ENCODE data around the gene SIN3B.

Gene SIN3B

GRCh38 chr19:16928351-16928750 is 99.2 kb downstream of the SIN3B start:
- no peaks in the 10 kb centered on the region; the same call in 1 of the 2 replicates for H3K27me3 ChIP-seq (ENCODE audit: low read length)
- TF ChIP-seq EZH2phosphoT487 (conservative IDR thresholded peaks at IDR 0.05; ENCODE audit: low read length) (no peak), CTCF (IDR thresholded peaks at IDR 0.05; ENCODE audit: insufficient read depth, low read length, poor library complexity, severe bottlenecking) (no peak)

GRCh38 chr19:16928916-16929315 is 99.7 kb downstream of the SIN3B start:
- Histone ChIP-seq H3F3A (ENCODE audit: insufficient read depth) (no peaks in the 10 kb centered on the region), H3K79me2 (ENCODE audit: insufficient read depth, low read length) (no peaks in the 10 kb centered on the region), H2AFZ (ENCODE audit: low read depth, low read length, severe bottlenecking) (no peak overlapping the region), H3K27me3 (ENCODE audit: low read length) (no peaks in the 10 kb centered on the region; the same call in 1 of the 2 replicates), H3K27ac (ENCODE audit: low read depth, low read length) (no peak overlapping the region), H3K9me2 (replicated peaks; ENCODE audit: insufficient read depth, low read length) (no peaks in the 10 kb centered on the region), H3K4me2 (ENCODE audit: low read depth, low read length, poor library complexity, severe bottlenecking) (no peak overlapping the region), H3K9me3 (ENCODE audit: insufficient read depth, low read length) (peaks cover 7% of the 10 kb centered on the region; the same call in 1 of the 2 replicates), H3K4me3 (ENCODE audit: insufficient read depth, low read length, poor library complexity, severe bottlenecking) (no peak overlapping the region), H3K9ac (ENCODE audit: low read length) (no peak overlapping the region), H4K20me1 (ENCODE audit: low read depth, low read length) (no peaks in the 10 kb centered on the region), H3K36me3 (ENCODE audit: low read length) (no peaks in the 10 kb centered on the region)
- TF ChIP-seq EZH2phosphoT487 (conservative IDR thresholded peaks at IDR 0.05; ENCODE audit: low read length) (no peak), CTCF (IDR thresholded peaks at IDR 0.05; ENCODE audit: insufficient read depth, low read length, poor library complexity, severe bottlenecking) (no peak)

More at GRCh38 chr19:16928351-16928750, 99.2 kb downstream of the SIN3B start:
- H3K9me3 ChIP-seq (ENCODE audit: insufficient read depth, low read length): peaks cover 2% of the 10 kb centered on the region; the same call in 1 of the 2 replicates
- H3K9ac ChIP-seq (ENCODE audit: low read length): no peak overlapping the region
- no peak overlapping the region for H2AFZ ChIP-seq (ENCODE audit: low read depth, low read length, severe bottlenecking)
- no peaks in the 10 kb centered on the region for H3F3A ChIP-seq (ENCODE audit: insufficient read depth)
- H3K79me2 ChIP-seq (ENCODE audit: insufficient read depth, low read length): no peaks in the 10 kb centered on the region
- H3K4me2 ChIP-seq (ENCODE audit: low read depth, low read length, poor library complexity, severe bottlenecking): no peak overlapping the region
- no peak overlapping the region for H3K27ac ChIP-seq (ENCODE audit: low read depth, low read length)
- no peak overlapping the region for H3K4me3 ChIP-seq (ENCODE audit: insufficient read depth, low read length, poor library complexity, severe bottlenecking)
- no peaks in the 10 kb centered on the region for H4K20me1 ChIP-seq (ENCODE audit: low read depth, low read length)
- H3K9me2 ChIP-seq (replicated peaks; ENCODE audit: insufficient read depth, low read length): no peaks in the 10 kb centered on the region
- H3K36me3 ChIP-seq (ENCODE audit: low read length): no peaks in the 10 kb centered on the region

Measured in SU-DHL-6 (cell line).